ENCODE measurements around the gene CFAP53. TPM values are rescaled to one million over a fixed set of nuclear protein-coding genes. Genes with fewer than 3 reads are reported as not detected.
"Not testable (repeated sequence)": the region's sequence is repeated elsewhere in the genome, so short reads cannot be mapped to it uniquely, and the experiment has no call there.

The CFAP53 gene
- total and polyA plus RNA-seq, 10 donors = 0.13 to 0.85 (median 0.46) TPM; not detected in 2

DNA sequence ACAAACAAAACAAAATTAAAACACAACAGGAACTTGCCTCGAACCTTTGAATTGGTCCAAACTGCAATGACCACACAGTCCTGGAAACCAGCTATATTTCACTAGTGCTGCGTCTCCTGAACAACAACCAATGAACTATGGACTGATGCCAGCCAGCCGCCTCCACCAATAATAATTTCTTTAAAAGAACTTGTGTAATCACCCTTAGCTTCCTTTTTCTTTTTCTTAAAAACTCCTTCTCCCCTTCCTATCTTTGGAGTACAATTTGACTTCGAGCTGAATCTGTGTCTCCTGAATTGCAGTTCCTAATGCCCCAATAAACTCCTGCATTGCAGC lies 22.8 kb upstream of the CFAP53 start:
- 54 to 88% (median 72%) methylated on average over 4 of the region's 4 CpGs for WGBS, 5 donors
- peak overlapping the region in 2 of 8 donors; percentile 89 to 95 for H3K27ac ChIP-seq
- peaks cover 0 to 22% (median 17%) of the 10 kb centered on the region in 6 donors for H3K36me3 ChIP-seq
- H3K9me3 ChIP-seq = no peaks in the 10 kb centered on the region
- intact Hi-C loops (cut with DNase I; ENCODE audit: low total_unique reads) = loop anchor here (10.0 kb wide), 1 partner anchor 86 kb away; the partner anchor contains the start of gene SKA1
- TF ChIP-seq, protein P1, sequence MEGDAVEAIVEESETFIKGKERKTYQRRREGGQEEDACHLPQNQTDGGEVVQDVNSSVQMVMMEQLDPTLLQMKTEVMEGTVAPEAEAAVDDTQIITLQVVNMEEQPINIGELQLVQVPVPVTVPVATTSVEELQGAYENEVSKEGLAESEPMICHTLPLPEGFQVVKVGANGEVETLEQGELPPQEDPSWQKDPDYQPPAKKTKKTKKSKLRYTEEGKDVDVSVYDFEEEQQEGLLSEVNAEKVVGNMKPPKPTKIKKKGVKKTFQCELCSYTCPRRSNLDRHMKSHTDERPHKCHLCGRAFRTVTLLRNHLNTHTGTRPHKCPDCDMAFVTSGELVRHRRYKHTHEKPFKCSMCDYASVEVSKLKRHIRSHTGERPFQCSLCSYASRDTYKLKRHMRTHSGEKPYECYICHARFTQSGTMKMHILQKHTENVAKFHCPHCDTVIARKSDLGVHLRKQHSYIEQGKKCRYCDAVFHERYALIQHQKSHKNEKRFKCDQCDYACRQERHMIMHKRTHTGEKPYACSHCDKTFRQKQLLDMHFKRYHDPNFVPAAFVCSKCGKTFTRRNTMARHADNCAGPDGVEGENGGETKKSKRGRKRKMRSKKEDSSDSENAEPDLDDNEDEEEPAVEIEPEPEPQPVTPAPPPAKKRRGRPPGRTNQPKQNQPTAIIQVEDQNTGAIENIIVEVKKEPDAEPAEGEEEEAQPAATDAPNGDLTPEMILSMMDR (IDR thresholded peaks at IDR 0.05 in 8 of 11, conservative IDR thresholded peaks at IDR 0.05 in 3 of 11) = no peak
- TF ChIP-seq POLR2AphosphoS5 (IDR thresholded peaks at IDR 0.05) (no peak), POLR2A (IDR thresholded peaks at IDR 0.05) (no peak)
- no peaks in the 10 kb centered on the region for H3K27me3 ChIP-seq (replicated peaks in 1 of 7)
- H3K4me1 ChIP-seq = peaks cover 13 to 43% (median 21%) of the 10 kb centered on the region in 6 donors
- DNase-seq = no peak
- H3K4me3 ChIP-seq = no peak overlapping the region

DNA sequence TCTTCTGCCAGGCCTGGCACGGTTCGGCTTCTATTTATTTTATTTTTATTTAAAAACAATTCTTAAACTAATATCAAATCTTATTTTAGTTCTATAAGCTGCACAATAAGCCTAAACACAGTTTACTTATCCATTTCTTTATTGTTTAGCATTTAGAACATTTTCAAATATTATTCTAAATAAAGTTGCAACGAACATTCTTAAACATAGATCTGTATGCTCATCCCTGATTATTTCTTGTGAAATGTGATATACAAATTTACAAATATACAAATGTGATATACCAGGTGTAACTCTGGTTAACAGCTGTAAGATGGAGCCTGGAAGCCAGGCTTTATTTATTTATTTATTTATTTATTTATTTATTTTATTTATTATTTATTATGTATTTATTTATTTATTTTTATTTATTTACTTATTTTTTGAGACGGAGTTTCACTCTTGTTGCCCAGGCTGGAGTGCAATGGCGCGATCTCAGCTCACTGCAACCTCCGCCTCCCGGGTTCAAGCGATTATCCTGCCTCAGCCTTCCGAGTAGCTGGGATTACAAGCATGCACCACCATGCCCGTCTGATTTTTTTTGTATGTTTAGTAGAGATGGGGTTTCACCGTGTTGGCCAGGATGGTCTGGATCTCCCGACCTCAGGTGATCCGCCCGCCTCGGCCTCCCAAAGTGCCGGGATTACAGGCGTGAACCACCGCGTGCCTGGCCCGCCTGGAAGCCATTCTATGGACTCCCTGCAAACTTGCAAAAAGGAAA lies 22.2 kb upstream of the CFAP53 start:
- peak; percentile 82 for DNase-seq
- intact Hi-C loops (cut with DNase I; ENCODE audit: low total_unique reads) = loop anchor here (10.0 kb wide), 1 partner anchor 86 kb away; the partner anchor contains the start of gene SKA1
- 77 to 79% (median 78%) methylated on average over 21 of the region's 21 CpGs for WGBS, 5 donors
- H3K9me3 ChIP-seq; H3K27me3 ChIP-seq (replicated peaks in 1 of 7): not testable (repeated sequence)
- Histone ChIP-seq H3K27ac (peak overlapping the region; percentile 77 to 95 (median 89)), H3K4me3 (peak overlapping the region; percentile 33 to 96 (median 87)), H3K4me1 (peaks cover 13 to 46% (median 21%) of the 10 kb centered on the region in 6 donors), H3K36me3 (peaks cover 0 to 27% (median 22%) of the 10 kb centered on the region in 6 donors)

DNA sequence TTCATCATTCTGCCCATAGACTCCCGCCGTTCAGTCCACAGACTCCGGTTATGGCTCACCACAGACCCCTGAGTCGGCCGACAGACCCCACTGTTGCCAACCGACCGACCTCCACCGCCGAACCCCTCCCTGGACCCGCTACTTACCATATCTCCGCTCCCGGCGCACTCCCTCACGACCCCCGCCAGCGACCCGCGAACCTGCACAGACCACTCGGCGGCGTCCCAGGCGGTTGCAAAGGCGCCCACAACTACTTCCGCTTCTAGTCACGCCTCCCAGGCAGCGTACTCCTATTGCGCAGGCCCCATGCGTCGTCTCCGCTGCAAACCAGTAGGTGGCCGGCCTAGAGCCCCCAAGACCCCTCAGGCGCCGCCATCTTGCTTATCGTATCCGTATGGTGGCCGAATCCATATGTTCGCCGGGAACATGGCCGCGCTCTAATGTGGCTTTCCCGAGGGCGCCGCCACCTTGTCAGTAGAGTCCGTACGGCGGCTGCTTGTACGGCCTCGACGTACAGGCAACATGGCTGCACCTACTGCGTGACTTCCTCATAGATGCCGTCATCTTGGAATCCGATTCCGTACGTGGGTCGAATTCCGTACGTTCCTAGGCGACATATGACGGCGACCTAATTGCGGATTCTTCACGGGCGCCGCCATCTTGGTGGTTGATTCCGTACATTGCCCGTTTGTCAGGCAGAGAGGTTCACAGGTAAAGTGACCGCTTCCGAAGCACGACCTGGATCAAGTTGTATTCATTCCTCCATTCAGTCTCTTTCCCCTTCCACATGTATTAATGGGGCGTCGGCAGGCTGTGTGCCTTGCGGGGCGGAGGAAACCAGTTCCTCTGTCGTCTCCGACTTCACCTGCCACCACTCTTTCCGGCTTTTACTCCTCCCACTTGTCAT lies 21.4 kb upstream of the CFAP53 start, which contains the start of gene CXXC1:
TSS of gene CXXC1 (minus strand) at position 252 of the 907 bp plus-strand sequence. CDS start at position 149, 103 bp downstream.
- intact Hi-C loops (cut with DNase I; ENCODE audit: low total_unique reads) = loop anchor here (10.0 kb wide), 1 partner anchor 87 kb away; the partner anchor contains the start of gene SKA1
- peaks cover 13 to 50% (median 22%) of the 10 kb centered on the region in 6 donors for H3K4me1 ChIP-seq
- H3K36me3 ChIP-seq = peaks cover 0 to 35% (median 30%) of the 10 kb centered on the region in 6 donors
- no peaks in the 10 kb centered on the region for H3K27me3 ChIP-seq (replicated peaks in 1 of 7)
- WGBS, 5 donors = 0 to 1% (median 0%) methylated on average over 38 to 76 of the region's 76 CpGs
- peak; percentile 100 for DNase-seq
- no peaks in the 10 kb centered on the region for H3K9me3 ChIP-seq
- peak within 1 kb of the TSS; percentile 77 to 95 (median 89) for H3K27ac ChIP-seq
- TF ChIP-seq POLR2A (IDR thresholded peaks at IDR 0.05) (peak in 1 of 3 donors; percentile 48), POLR2AphosphoS5 (IDR thresholded peaks at IDR 0.05) (peak; percentile 93 to 96 (median 95))
- TF ChIP-seq, protein P1 (IDR thresholded peaks at IDR 0.05 in 8 of 11, conservative IDR thresholded peaks at IDR 0.05 in 3 of 11) = peak; percentile 64 to 91 (median 84)
- peak within 1 kb of the TSS; percentile 54 to 96 (median 87) for H3K4me3 ChIP-seq

DNA sequence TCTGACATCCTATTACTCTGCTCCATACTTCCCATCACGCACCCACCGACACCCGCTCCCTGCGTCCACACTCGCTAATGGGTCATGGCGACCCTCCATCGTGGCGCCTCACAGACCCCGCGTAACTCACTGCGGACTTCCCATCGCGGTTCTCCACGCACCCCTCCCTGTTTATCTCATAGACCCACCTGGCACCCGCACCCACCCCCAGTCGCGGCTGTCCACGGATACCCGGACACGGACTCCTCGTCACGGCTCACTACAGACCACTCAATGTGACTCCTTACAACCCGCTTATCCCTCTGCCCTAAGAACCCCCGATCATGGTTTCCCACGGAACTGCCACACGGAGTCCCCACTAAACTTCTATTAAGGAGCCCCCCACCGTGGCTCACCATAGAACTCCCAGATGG lies 20.7 kb upstream of the CFAP53 start:
- TF ChIP-seq, protein P1 (IDR thresholded peaks at IDR 0.05 in 8 of 11, conservative IDR thresholded peaks at IDR 0.05 in 3 of 11) = no peak
- no peak for TF ChIP-seq POLR2AphosphoS5 (IDR thresholded peaks at IDR 0.05)
- no peak for TF ChIP-seq POLR2A (IDR thresholded peaks at IDR 0.05)
- H3K27ac ChIP-seq = peak overlapping the region; percentile 77 to 95 (median 89)
- peaks cover 0 to 42% (median 35%) of the 10 kb centered on the region in 6 donors for H3K36me3 ChIP-seq
- intact Hi-C loops (cut with DNase I; ENCODE audit: low total_unique reads) = loop anchor here (10.0 kb wide), 1 partner anchor 88 kb away; the partner anchor contains the start of gene SKA1
- peak overlapping the region; percentile 54 to 96 (median 87) for H3K4me3 ChIP-seq
- no peaks in the 10 kb centered on the region for H3K27me3 ChIP-seq (replicated peaks in 1 of 7)
- no peaks in the 10 kb centered on the region for H3K9me3 ChIP-seq
- DNase-seq = peak; percentile 92
- WGBS, 5 donors = 0 to 1% (median 1%) methylated on average over 27 of the region's 27 CpGs
- peaks cover 16 to 56% (median 27%) of the 10 kb centered on the region in 6 donors for H3K4me1 ChIP-seq
